Measurements from ENCODE around the gene SFTPB. TPM values are rescaled to one million over a fixed set of nuclear protein-coding genes. Genes with fewer than 3 reads are reported as not detected.

Gene SFTPB
- total and polyA plus RNA-seq, 2 experiments from 2014 or later: 3.3 to 27.6 TPM

GRCh38 chr2:85656468-85656867 lies 11.5 kb downstream of the SFTPB start:
- no peaks in the 10 kb centered on the region for H3K9me2 ChIP-seq (replicated peaks; ENCODE audit: insufficient read depth)
- no peaks in the 10 kb centered on the region for H4K20me1 ChIP-seq (ENCODE audit: insufficient read depth, poor library complexity, severe bottlenecking)
- no peaks in the 10 kb centered on the region for H3K9me3 ChIP-seq (ENCODE audit: low read depth)
- no peak overlapping the region for H3K27ac ChIP-seq
- no peak overlapping the region for H3K4me3 ChIP-seq
- H3K27me3 ChIP-seq: no peaks in the 10 kb centered on the region
- TF ChIP-seq EZH2phosphoT487 (IDR thresholded peaks at IDR 0.05; ENCODE audit: low read depth, severe bottlenecking, unreplicated experiment): no peak
- no peak for TF ChIP-seq CTCF (IDR thresholded peaks at IDR 0.05; ENCODE audit: poor library complexity)
- no peak for TF ChIP-seq EZH2 (IDR thresholded peaks at IDR 0.05; ENCODE audit: borderline replicate concordance)
- H3K36me3 ChIP-seq (replicated peaks; ENCODE audit: insufficient read depth, low read depth): no peaks in the 10 kb centered on the region
- H3K4me1 ChIP-seq (ENCODE audit: insufficient read depth): no peaks in the 10 kb centered on the region
- 90% methylated on average over 3 of the region's 3 CpGs for WGBS (ENCODE audit: low lambda C conversion rate, missing lambda C conversion rate)
- H2AFZ ChIP-seq: no peak overlapping the region
- no peak for DNase-seq (ENCODE audit: low spot score)
- no peak overlapping the region for H3K4me2 ChIP-seq
- H3K79me2 ChIP-seq: no peaks in the 10 kb centered on the region

- no peak overlapping the region for H3K4me2 ChIP-seq
- no peaks in the 10 kb centered on the region for H3K4me1 ChIP-seq (ENCODE audit: insufficient read depth)
- WGBS (ENCODE audit: low lambda C conversion rate, missing lambda C conversion rate): 91% methylated on average over 7 of the region's 7 CpGs
- H2AFZ ChIP-seq: no peak overlapping the region
- no peak for DNase-seq (ENCODE audit: low spot score)
- H3K27me3 ChIP-seq: no peaks in the 10 kb centered on the region
- H3K36me3 ChIP-seq (replicated peaks; ENCODE audit: insufficient read depth, low read depth): no peaks in the 10 kb centered on the region
- H3K9me3 ChIP-seq (ENCODE audit: low read depth): no peaks in the 10 kb centered on the region
- H4K20me1 ChIP-seq (ENCODE audit: insufficient read depth, poor library complexity, severe bottlenecking): no peaks in the 10 kb centered on the region
- no peak for TF ChIP-seq EZH2phosphoT487 (IDR thresholded peaks at IDR 0.05; ENCODE audit: low read depth, severe bottlenecking, unreplicated experiment)
- no peak for TF ChIP-seq CTCF (IDR thresholded peaks at IDR 0.05; ENCODE audit: poor library complexity)
- no peak for TF ChIP-seq EZH2 (IDR thresholded peaks at IDR 0.05; ENCODE audit: borderline replicate concordance)
- H3K27ac ChIP-seq: no peak overlapping the region
- H3K4me3 ChIP-seq: no peak overlapping the region
- no peaks in the 10 kb centered on the region for H3K9me2 ChIP-seq (replicated peaks; ENCODE audit: insufficient read depth)
- no peaks in the 10 kb centered on the region for H3K79me2 ChIP-seq
These were observed 12.0 kb downstream of the SFTPB start for GRCh38 chr2:85655961-85656417.

- Histone ChIP-seq H3K79me2 (no peaks in the 10 kb centered on the region), H2AFZ (no peak overlapping the region), H3K9me2 (replicated peaks; ENCODE audit: insufficient read depth) (no peaks in the 10 kb centered on the region), H3K4me1 (ENCODE audit: insufficient read depth) (peaks cover 6% of the 10 kb centered on the region), H3K4me3 (no peak overlapping the region), H3K27ac (no peak overlapping the region), H3K4me2 (no peak overlapping the region), H3K36me3 (replicated peaks; ENCODE audit: insufficient read depth, low read depth) (no peaks in the 10 kb centered on the region), H4K20me1 (ENCODE audit: insufficient read depth, poor library complexity, severe bottlenecking) (no peaks in the 10 kb centered on the region), H3K27me3 (no peaks in the 10 kb centered on the region), H3K9me3 (ENCODE audit: low read depth) (no peaks in the 10 kb centered on the region)
- no peak for DNase-seq (ENCODE audit: low spot score)
- 95% methylated on average over 3 of the region's 3 CpGs for WGBS (ENCODE audit: low lambda C conversion rate, missing lambda C conversion rate)
- no peak for TF ChIP-seq EZH2phosphoT487 (IDR thresholded peaks at IDR 0.05; ENCODE audit: low read depth, severe bottlenecking, unreplicated experiment)
- no peak for TF ChIP-seq EZH2 (IDR thresholded peaks at IDR 0.05; ENCODE audit: borderline replicate concordance)
- no peak for TF ChIP-seq CTCF (IDR thresholded peaks at IDR 0.05; ENCODE audit: poor library complexity)
These were observed 14.0 kb downstream of the SFTPB start for GRCh38 chr2:85653996-85654395.

GRCh38 chr2:85652056-85652455 lies 15.9 kb downstream of the SFTPB start:
- DNase-seq (ENCODE audit: low spot score): no peak
- H3K4me3 ChIP-seq: no peak overlapping the region
- no peaks in the 10 kb centered on the region for H3K36me3 ChIP-seq (replicated peaks; ENCODE audit: insufficient read depth, low read depth)
- H3K4me1 ChIP-seq (ENCODE audit: insufficient read depth): peaks cover 6% of the 10 kb centered on the region
- no peaks in the 10 kb centered on the region for H3K9me2 ChIP-seq (replicated peaks; ENCODE audit: insufficient read depth)
- no peak overlapping the region for H3K4me2 ChIP-seq
- no peak overlapping the region for H2AFZ ChIP-seq
- H3K79me2 ChIP-seq: no peaks in the 10 kb centered on the region
- no peaks in the 10 kb centered on the region for H3K9me3 ChIP-seq (ENCODE audit: low read depth)
- WGBS (ENCODE audit: low lambda C conversion rate, missing lambda C conversion rate): 98% methylated on average over 2 of the region's 2 CpGs
- TF ChIP-seq EZH2 (IDR thresholded peaks at IDR 0.05; ENCODE audit: borderline replicate concordance) (no peak), EZH2phosphoT487 (IDR thresholded peaks at IDR 0.05; ENCODE audit: low read depth, severe bottlenecking, unreplicated experiment) (no peak), CTCF (IDR thresholded peaks at IDR 0.05; ENCODE audit: poor library complexity) (no peak)
- H3K27me3 ChIP-seq: no peaks in the 10 kb centered on the region
- no peaks in the 10 kb centered on the region for H4K20me1 ChIP-seq (ENCODE audit: insufficient read depth, poor library complexity, severe bottlenecking)
- H3K27ac ChIP-seq: no peak overlapping the region
